PC-9 (cell line): Measurements from ENCODE around the gene B3GALT4.

Experiments
- EZH2 ChIP-seq: fragments of 200-600 bp; sonication (generic); IDR thresholded peaks from 2 replicates; pipeline ENCODE4 v1.8.0; 2017; ENCODE audit warnings: antibody characterized with exemption, low read depth
- TF ChIP-seq, protein P1 (sequence below): fragments of 200-600 bp; sonication (generic); conservative IDR thresholded peaks from 2 replicates; pipeline ENCODE4 v1.6.1; 2017; ENCODE audit warnings: mixed run types, antibody characterized with exemption, mild to moderate bottlenecking, moderate library complexity

DNA sequence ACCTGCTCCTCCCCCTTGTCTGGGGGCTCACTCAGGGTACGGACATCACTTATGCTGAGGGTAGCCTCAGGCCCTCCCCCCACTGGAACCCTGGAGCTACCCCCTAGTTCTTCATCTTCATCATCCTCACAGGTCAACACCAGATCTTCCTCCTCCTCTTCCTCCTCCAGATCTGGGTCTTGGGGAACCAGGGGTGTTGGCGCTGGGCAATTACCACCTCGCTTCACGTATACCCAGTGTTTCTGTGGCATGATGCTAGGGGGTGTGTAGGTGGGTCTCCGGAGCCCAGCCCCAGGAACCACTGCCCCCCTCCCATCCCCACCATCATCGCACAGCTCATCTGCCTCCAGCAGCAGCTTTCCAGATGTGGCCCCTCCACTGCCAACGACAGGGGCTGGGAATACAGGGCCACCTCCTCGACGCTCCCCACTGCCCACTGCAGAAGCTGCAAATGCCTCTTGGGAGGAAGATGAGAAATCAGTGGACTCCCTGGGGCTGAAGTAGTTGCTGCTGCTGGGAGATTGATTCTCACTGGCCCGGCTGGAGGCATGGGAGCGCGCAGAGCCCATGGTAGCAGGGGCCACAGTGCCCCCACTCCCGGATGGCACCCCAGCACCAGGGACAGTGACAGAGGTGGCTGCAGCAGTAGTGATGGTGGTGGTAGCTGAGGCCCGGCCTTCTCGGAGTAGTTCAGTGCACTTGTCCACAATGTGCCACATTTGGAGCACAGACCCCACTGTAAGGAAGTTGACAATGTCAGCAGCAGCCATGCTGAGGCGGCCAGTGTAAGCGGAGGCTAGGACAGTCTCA is 39.1 kb downstream of the B3GALT4 start:
- TF ChIP-seq EZH2, result no peak
- TF ChIP-seq, protein P1, sequence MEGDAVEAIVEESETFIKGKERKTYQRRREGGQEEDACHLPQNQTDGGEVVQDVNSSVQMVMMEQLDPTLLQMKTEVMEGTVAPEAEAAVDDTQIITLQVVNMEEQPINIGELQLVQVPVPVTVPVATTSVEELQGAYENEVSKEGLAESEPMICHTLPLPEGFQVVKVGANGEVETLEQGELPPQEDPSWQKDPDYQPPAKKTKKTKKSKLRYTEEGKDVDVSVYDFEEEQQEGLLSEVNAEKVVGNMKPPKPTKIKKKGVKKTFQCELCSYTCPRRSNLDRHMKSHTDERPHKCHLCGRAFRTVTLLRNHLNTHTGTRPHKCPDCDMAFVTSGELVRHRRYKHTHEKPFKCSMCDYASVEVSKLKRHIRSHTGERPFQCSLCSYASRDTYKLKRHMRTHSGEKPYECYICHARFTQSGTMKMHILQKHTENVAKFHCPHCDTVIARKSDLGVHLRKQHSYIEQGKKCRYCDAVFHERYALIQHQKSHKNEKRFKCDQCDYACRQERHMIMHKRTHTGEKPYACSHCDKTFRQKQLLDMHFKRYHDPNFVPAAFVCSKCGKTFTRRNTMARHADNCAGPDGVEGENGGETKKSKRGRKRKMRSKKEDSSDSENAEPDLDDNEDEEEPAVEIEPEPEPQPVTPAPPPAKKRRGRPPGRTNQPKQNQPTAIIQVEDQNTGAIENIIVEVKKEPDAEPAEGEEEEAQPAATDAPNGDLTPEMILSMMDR, result no peak
